Pericardium fibroblast (primary cell): ENCODE data around the gene TCFL5. TPM values are rescaled to one million over a fixed set of nuclear protein-coding genes. Genes with fewer than 3 reads are reported as not detected.

Experiments
- total RNA-seq: library from RNA; depleted of rRNA; stranded (reverse); fragments of >200 nt; gene quantifications from 2 replicates; pipeline ENCODE4 v1.2.3, GENCODE V29; 2015

The TCFL5 gene
- total RNA-seq: 14.2 and 22.7 TPM in 2 replicates

DNA sequence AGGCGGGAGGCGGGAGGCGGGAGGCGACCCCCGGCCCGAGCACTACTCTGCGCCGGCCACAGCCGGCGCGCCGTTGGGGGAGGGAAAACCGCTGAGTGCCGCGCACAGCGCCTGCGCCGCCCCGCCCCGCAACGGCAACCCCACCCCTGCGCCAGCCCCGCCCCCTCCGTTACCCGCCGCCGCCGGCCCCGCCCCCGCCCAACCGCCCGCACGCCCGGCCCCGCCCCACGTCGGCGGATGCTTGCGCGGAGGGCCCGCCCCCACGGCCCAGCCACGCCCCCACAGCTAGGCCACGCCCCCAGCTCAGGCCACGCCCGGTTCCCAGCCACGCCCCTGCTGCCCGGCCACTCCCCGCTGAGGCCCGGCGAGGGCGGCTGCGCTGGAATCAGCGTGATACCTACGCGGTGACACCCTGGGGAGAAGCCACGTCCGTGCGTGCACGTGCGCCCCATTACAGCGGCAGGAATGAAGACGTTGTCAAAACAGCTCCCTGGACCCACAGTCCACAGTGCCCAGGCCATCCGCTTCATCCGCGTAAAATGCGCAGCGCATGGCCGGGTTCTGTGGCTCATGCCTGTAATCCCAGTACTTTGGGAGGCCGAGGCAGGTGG, at the start of gene TCFL5:
Gene TCFL5, minus strand, starts transcription at position 97 of the 611 bp plus-strand sequence. CDS start 152 bp downstream, outside the sequence.

DNA sequence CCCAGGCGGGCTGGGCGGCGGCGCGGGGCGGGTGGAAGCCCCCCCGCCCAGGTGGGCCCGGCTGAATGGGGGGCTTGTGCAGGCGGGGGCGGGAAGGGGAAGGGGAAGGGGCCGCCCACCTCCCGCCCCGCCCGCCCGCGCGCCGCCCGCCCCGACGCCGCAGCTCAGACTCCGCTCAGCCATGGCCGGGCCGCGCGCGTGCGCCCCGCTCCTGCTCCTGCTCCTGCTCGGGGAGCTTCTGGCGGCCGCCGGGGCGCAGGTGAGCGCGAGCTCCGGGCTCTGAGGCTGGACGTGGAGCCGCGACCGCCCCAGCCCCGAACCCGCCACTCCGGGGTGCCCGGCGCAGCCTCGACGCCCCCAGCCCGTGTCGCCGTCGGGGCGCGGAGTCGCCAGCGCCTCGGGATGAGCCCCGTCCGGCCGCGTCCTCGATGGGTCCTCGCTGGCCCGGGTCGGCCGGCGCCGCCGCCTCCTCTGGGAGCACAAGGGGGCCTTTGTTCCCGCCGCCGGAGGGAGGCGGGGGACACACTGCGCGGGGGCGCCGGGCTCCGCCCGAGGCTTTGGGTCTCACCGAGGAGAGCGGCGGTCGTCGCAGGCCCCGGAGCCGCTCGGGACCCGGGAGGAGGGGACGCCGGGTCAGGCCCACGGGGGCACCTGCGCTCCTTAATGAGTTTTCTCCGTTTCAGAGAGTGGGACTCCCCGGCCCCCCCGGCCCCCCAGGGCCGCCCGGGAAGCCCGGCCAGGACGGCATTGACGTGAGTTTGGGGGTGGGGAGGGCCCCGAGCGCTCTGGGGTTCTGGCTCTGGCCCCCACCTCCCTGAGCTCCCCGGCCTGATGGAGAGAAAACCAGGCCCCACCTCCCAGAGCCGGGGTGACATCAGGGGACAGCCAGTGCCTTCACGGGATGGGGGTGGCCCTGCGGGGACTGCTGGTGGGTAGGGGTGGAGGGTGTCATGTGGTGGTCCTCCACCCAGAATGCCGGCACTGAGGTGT, 44.4 kb downstream of the TCFL5 start, which contains the start of gene COL9A3:
Gene COL9A3, plus strand, starts transcription at position 167 of the 990 bp plus-strand sequence. Its CDS starts 15 bp downstream, at position 182.

DNA sequence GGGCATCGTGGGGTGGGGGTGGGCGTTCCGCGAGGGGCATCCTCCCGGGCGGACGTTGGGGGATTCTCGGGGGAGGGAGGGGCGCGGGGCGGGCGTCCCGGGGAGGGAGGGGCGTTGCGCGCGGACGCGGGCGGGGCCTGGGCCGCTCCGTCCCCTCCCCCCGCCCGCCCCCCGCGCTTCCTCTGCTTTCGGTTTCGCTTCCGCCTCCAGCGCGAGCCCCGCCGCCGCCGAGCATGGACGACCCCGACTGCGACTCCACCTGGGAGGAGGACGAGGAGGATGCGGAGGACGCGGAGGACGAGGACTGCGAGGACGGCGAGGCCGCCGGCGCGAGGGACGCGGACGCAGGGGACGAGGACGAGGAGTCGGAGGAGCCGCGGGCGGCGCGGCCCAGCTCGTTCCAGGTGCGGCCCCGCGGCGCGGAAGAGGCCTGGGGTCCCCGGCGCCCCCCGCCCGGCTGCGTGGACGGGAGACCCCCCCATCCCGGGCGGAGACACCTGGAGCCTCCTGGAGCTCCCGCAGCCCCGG, 56.9 kb downstream of the TCFL5 start, which contains the start of gene OGFR:
Gene OGFR, plus strand, starts transcription at position 209 of the 528 bp plus-strand sequence. Its CDS starts 25 bp downstream, at position 234.

Other genes with a start within 250 kb of the TCFL5 start
- 0.12 and 0.26 TPM in 2 replicates for gene SLCO4A1, start 219.3 kb downstream of the TCFL5 start, total RNA-seq
- gene NTSR1, start 153.0 kb downstream of the TCFL5 start, total RNA-seq: not detected in 2 replicates
- gene MRGBP, start 65.3 kb downstream of the TCFL5 start, total RNA-seq: 14.8 and 18.7 TPM in 2 replicates
- 47.8 and 53.7 TPM in 2 replicates for gene OGFR, start 57.0 kb downstream of the TCFL5 start, total RNA-seq
- 55.6 and 133 TPM in 2 replicates for gene COL9A3, start 44.8 kb downstream of the TCFL5 start, total RNA-seq
- gene DIDO1, start 64.7 kb upstream of the TCFL5 start, total RNA-seq: 20.3 and 23.5 TPM in 2 replicates
- 21.7 and 22.6 TPM in 2 replicates for gene GID8, start 76.3 kb upstream of the TCFL5 start, total RNA-seq
- 2.0 and 5.0 TPM in 2 replicates for gene SLC17A9, start 90.9 kb upstream of the TCFL5 start, total RNA-seq
- gene BHLHE23, start 145.1 kb upstream of the TCFL5 start, total RNA-seq: not detected in 2 replicates